Kidney tubule cell (primary cell): ENCODE results near the gene TGM1.
"Not testable (repeated sequence)": the region's sequence is repeated elsewhere in the genome, so short reads cannot be mapped to it uniquely, and the experiment has no call there.

Source experiments
- DNase-seq: peaks from one replicate; pipeline ENCODE4 v3.0.0-alpha.2; 2018; ENCODE audit warnings: low spot score

TGM1 gene

DNA sequence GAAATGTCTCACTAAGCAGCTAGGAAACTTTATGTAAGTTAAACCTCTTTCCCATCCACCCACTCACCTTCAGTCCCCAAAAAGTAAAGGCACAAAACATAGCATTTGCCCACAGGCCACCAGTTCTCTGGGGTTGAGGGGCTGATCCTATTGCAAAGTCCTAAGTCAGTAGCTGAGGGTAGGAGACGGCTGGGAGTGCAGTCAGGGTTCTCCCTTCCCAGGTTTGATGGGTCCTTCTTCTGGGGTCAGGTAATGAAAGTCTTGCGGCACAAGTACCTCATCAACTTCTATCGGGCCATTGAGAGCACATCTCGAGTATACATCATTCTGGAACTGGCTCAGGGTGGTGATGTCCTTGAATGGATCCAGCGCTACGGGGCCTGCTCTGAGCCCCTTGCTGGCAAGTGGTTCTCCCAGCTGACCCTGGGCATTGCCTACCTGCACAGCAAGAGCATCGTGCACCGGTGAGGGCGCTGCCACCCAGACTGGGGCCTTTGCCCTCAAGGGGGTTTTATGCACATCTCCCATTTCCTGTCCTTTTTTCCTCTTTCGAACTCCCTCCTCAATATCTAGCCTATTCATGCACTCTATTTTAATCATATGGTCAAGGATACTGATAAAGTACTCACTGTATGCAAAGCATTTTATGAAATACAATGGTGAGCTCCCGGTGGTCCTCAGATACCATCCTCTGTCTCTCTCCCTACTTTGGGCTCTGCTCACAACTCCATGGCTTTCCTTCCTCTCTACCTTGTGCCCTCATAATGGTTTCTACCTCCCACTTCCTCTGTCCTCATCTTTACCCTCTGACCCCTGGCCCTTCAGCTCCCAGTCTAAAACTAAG, 56.5 kb downstream of the TGM1 start:
- DNase-seq = no peak

DNA sequence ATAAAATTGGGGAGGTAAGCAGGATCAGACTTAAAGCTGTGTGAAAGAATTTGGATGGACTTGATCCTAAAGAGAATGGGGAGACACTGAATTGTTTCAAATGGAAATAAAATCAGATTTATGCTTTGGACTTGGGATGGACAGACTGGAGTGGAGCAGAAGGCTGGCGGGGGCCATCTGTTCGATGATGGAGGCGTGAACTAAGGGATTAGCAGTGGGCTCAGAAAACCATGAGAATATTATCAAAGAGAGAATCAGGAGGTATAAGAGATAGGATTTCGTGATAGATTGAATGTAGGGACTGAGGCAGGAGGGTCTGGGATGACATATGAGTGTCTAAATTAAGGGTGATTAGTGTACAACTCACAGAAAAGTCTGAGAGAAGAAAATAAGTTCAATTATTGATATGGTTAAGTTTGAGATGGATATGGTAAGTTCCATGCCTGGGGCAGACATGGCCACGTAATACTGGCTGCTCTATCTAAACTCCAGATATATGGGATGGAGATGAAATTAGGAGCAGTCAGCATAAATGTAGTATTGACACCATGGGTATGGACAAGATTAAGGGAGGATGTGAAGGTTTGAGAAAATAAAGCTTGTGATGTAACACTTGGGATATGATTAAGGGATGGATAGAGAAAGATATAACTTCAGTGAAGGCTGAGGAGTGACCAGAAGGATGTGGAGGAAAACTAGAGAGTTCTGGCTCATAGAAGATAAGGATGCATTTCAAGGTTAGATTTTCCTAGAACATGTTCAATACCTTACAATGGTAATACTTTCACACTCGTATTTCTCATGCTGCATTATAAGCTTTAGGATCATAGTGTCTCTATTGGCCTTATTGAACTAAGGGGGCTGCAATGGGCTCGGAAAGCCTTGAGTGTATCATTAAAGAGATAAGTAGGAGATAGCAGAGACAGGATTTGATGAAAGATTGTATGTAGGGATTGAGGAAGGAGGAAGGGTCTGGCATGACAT, 58.5 kb downstream of the TGM1 start:
- DNase-seq = no peak

DNA sequence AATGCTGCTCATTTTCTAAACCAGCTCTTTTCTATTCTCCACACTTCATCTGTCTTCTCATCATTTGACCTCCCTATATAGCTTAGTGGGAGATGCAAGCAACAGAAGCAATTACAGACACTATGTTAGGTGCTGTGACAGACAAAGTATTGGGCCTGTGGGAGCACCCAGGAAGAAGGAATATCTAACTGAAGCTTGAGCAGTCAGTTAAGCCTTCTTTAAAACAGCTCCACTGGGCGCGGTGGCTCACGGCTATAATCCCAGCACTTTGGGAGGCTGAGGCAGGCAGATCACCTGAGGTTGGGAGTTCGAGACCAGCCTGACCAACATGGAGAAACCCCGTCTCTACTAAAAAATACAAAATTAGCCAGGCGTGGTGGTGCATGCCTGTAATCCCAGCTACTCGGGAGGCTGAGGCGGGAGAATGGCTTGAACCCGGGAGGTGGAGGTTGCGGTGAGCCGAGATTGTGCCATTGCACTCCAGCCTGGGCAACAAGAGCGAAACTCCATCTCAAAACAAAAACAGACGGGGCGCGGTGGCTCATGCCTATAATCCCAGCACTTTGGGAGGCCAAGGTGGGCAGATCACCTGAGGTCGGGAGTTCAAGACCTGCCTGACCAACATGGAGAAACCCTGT, 59.6 kb downstream of the TGM1 start:
- not testable (repeated sequence) for DNase-seq

DNA sequence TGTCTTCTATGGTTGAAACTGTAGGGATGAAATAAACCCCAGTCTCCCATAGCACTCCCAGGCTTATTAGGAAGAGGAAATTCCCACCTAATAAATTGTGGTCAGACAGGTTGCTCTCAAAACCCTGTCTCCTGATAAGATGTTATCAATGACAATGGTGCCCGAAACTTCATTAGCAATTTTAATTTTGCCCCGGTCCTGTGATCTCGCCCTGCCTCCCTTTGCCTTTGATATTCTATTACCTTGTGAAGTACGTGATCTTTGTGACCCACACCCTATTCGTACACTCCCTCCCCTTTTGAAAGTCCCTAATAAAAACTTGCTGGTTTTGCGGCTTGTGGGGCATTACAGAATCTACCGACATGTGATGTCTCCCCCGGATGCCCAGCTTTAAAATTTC, 60.4 kb downstream of the TGM1 start:
- DNase-seq = not testable (repeated sequence)
